HG03558 (cell line): Measurements from ENCODE around the gene DUSP28.
"Not testable (repeated sequence)": the region's sequence is repeated elsewhere in the genome, so short reads cannot be mapped to it uniquely, and the experiment has no call there.

Experiments
- ATAC-seq: cut with Tn5 transposase; IDR thresholded peaks from one replicate; pipeline ENCODE4 v1.9.1; 2021; ENCODE audit warnings: moderate number of reproducible peaks; ENCODE audit not compliant: unreplicated experiment; ENCODE audit errors: extremely low read depth

DUSP28 gene, protein sequence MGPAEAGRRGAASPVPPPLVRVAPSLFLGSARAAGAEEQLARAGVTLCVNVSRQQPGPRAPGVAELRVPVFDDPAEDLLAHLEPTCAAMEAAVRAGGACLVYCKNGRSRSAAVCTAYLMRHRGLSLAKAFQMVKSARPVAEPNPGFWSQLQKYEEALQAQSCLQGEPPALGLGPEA

GRCh38 chr2:240560084-240560479 lies at the start of gene DUSP28:
Gene DUSP28, plus strand, starts transcription at chr2:240560357. Its CDS starts 328 bp downstream, at chr2:240560685.
- ATAC-seq: peak; percentile 42

GRCh38 chr2:240510513-240511210 lies 49.5 kb upstream of the DUSP28 start:
- ATAC-seq: no peak

GRCh38 chr2:240511351-240512108 lies 48.6 kb upstream of the DUSP28 start:
- no peak for ATAC-seq

GRCh38 chr2:240512109-240512485 lies 48.1 kb upstream of the DUSP28 start:
- ATAC-seq: no peak

DNA sequence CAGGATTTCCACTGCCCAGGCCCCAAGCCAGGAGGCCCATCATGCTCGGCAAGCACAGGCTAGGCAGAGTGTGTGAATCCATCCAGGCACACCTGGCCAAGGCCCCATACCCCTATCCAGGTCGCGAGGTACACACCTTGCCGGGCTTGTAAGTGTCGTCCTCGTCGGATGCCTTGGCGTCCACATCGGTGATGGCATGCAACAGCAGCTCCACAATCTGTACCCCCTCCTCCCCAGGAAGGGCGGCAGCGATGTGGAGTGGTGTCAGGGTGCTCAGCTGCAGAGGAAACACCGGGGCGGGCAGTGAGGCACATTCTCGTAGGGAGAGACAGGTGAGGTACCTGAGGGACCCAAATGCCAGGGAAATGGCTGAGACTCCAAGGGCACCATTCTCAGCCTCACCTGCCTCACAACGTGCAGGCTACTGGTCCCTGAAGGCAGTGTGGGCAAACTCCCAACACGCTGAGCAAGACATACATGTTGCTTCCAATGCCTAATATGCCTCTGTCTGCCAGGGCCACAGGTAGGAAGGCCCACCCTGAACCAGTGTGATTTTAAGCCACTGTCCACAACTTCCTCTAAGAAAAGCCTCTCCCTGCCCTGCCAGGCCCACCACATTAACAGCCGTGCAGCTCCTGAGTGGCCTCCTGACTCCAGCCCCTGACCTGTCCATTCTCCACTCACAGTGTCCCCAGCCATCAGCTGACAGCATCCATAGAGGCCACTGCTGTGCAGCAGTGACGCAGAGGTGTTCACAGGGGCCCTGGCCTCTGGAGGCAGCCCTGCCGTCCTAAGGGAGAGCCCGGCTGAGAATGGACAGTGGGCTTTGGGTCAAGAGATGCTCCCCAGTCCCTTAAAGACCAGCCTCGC lies 47.3 kb upstream of the DUSP28 start:
- ATAC-seq: no peak

- ATAC-seq: peak; percentile 85
Observed at GRCh38 chr2:240513549-240514287, 46.4 kb upstream of the DUSP28 start.

DNA sequence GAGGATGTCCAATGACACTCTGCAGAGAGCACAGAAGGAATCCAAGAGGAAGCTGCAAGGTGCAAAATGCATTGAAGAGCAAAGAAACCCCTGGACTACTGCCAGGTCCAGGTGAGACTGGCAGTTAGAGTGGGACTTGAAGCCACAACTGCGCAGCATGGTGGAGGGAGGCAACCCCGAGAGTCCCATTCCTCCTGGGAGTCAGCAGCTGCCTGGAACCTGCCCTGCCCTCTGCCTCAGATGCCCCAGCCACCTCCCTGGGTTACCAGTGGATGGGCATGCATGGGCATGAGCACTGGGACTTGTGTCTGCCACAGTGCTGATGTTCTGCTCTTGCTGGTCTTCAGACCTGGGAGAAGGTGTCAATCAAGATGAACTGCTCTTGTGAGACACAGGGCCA lies 45.5 kb upstream of the DUSP28 start:
- no peak for ATAC-seq

DNA sequence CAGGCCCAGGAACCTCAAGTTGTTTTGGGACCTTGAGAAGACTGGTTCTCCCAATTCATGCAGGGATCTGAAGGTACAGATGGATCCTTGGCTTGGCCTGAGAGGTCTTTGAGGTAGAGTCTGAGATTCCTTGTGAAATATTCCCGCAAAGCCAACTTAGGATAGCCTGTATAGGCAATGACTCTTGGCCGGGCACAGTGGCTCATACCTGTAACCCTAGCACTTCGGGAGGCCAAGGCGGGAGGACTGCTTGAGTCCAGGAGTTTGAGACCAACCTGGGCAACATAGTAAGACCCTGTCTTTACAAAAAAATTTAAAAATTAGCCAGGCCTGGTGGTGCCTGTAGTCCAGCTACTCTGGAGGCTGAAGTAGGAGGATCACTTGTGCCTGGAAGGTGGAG lies 42.8 kb upstream of the DUSP28 start:
- no peak for ATAC-seq

DNA sequence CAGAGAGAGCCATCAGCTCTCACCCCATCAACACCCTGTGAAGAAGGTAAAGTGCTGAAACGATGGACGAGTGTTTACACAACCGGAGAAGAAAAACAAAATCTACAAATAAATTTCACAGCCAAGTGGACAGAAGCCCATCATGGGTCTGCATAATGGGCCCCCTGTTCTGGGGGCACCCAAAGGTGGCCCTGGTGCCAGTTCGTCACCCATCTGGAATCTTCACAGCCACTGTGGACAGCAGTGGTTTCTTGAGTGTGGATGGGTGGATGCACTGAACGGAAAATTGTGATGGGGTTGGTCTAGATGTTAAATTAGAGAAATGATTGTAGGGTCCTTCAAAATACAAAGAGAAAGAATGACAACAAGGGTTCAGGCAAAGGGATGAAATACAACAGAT lies 41.2 kb upstream of the DUSP28 start:
- no peak for ATAC-seq

GRCh38 chr2:240519396-240520129 lies 40.6 kb upstream of the DUSP28 start:
- ATAC-seq: no peak

DNA sequence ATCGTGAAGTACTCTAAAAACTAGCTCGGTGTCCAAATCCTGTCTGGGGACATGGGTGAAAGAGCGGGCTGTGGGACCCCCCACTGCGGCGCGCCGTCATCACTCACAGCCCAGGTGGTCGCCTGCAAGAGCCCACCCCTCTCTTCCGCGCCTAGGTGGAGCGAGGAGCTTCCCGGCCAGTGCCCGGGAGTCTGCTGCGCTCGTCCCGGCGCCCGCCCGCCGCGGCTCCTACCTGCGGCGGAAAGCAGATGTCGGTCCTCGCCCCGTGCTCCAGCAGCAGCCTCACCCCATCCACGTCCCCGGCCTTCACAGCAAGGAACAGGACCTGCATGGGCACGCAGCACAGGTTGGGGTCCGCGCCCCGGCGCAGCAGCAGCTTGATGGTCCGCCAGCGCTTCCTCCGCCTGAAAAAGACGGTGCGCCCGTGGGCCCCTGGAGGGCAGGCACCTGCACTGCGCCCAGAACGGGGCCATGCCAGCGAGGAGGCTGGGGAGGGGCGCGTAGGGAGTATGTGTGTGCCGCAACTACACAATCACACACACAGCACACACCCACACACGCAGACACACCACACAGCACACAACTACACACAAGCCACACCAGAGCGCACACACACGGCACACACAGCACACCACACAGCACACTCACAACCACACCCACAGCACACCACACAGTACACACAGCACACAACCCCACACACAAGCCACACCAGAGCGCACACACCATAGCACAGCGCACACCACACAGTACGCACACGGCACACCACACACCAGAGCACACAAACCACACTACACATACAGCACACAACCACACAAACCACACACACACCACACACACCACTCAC lies 39.8 kb upstream of the DUSP28 start:
- no peak for ATAC-seq

GRCh38 chr2:240520974-240521350 lies 39.2 kb upstream of the DUSP28 start:
- ATAC-seq: no peak

DNA sequence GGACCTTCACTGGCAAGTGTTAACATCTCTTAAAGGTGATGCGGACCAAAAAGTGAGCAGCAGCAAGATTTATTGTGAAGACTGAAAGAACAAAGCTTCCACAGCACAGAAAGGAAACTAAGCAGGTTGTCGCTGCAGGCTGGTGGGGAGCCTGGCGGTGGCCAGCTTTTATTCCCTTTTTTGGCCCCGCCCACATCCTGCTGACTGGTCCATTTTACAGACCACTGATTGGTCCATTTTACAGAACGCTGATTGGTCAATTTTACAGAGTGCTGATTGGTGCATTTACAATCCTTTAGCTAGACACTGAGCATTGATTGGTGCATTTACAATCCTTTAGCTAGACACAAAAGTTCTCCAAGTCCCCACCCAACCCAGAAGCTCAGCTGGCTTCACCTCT lies 38.3 kb upstream of the DUSP28 start:
- not testable (repeated sequence) for ATAC-seq

- ATAC-seq: no peak
Observed at GRCh38 chr2:240522406-240522805, 37.8 kb upstream of the DUSP28 start.

DNA sequence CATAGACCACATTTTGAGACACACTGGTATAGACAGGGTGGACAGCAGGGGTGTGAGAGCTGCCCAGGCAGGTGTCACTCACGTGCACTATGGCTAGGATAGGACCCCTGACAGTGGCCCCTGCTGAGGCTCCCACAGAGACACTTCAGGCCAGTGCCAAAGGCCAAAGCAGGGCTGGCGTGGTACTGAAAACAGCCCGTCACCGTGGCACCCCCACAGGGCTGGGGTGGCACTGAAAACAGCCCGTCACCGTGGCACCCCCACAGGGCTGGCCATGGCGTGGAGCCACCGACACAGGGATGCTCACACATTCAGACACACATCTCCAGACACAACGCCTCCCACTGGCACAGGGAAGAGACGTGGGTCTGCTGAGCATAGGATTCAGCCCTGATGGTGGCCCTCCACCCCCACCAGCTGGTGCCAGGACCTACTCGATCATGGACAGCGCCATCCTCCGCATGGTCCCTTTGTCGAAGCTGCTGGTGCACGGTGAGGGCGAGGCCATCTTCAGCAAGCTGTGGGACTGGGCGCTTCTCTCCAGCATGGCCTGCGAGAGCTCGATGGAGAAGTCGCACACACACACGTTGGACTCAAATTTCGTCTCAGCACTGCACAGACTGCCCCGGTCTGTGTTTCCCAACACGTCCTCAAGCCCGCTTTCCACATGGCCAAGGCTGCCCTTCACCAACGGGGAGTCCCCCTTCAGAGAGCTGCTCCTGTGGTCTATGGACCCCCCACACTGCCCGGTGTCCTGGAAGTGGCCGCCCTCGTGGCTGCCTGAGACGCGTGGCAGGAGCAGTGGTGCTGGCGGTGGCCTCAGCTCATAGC lies 36.5 kb upstream of the DUSP28 start:
- ATAC-seq: no peak

DNA sequence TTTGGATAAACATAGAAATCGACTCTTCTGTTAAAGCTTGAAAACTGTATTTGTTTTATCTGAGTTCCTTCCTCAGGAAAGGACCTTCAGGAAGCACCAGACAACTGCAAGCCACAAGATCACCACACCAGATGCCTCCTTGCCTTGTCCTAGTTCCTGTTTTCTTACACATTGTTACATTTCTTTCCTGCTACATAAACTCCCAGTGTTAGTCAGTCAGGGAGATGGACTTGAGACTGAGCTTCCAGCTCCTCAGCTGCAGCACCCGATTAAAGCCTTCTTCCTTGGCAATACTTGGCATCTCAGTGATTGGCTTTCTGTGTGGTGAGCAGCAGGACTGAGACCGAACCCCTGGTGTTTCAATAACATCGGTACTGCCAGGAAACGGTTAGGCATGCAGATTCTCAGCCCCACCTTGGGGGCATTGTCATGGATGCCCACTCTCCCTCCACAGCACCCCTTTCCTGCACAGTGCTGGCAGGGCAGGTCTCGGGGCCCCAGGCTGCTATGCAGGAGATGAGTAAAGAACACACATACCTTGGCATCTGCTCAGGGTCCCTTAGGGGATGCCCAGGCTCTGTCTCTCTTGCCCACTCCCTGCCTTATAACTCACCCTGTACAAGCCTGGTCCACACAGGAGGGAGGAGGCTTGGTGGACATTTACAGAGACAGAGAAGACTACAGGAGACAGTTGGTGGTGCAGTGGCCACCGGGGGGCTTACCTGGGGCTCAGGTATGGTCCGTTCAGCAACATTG lies 35.0 kb upstream of the DUSP28 start:
- ATAC-seq: no peak

GRCh38 chr2:240525802-240526201 lies 34.4 kb upstream of the DUSP28 start:
- no peak for ATAC-seq
